NCI-H2227 (cell line): Measurements from ENCODE around the gene DNAJC25.

Experiments
- DNase-seq: peaks from one replicate; lab custom pipeline; 2025; ENCODE audit not compliant: unreplicated experiment; lab: John Stamatoyannopoulos, UW

DNAJC25 gene

GRCh38 chr9:111627260-111627963, 3.7 kb upstream of the DNAJC25 start:
- DNase-seq, result no peak

DNA sequence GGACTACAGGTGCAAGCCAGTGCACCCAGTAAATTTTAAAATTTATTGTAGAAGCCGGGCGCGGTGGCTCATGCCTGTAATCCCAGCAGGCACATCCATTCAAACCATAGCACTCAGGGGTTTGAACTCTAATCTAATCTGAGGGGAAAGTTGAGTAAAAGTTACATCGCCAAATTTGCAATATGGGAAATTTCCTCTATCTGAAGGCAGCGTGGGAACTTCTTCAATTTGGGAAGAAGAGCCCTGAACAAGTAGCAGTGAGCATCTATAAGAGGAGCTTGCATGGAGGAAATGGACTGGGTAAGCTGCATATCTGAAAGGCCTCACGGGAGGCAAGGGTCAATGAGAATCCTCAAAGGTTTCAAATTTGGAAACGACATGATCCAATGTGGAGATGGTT, 2.7 kb upstream of the DNAJC25 start:
- no peak for DNase-seq

- no peak for DNase-seq
Measured at GRCh38 chr9:111630182-111630963, 761 bp upstream of the DNAJC25 start.

- no peak for DNase-seq
Measured at GRCh38 chr9:111630964-111631213, 245 bp upstream of the DNAJC25 start.

- no peak for DNase-seq
Measured at GRCh38 chr9:111632060-111632459, 926 bp downstream of the DNAJC25 start.

DNA sequence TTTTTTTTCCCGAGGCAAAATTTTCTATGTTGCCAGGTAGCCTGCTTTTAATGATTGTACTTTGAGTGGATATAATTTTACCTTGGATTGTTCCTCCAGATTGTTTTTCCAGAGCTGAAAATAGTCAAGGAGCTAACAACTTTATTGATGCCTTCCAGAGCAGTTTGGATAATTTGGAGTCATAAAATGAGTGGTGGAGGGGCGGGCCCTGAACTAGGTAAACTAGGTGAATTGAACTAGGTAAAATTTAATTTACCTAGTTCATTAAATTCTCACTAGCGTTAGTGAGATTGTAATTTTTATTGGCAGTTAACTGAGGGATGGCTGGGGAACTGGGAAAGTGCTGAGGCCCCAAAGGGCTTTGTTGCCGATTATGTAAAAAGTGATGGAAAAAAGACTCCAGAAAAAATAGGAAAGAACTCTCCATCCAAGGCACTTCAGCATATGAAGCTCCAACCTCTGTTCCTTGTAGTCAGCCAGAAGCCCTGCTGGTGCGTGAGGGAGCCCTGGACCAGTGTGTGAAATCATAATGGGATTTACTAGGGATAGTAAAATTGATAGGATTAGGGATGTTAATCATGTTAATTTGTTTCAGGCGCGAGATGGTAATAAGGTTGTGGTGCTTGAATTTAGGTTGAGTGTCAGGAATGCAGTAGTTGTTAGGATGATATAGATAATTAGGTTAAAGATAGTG, 1.7 kb downstream of the DNAJC25 start:
- DNase-seq, result no peak

DNA sequence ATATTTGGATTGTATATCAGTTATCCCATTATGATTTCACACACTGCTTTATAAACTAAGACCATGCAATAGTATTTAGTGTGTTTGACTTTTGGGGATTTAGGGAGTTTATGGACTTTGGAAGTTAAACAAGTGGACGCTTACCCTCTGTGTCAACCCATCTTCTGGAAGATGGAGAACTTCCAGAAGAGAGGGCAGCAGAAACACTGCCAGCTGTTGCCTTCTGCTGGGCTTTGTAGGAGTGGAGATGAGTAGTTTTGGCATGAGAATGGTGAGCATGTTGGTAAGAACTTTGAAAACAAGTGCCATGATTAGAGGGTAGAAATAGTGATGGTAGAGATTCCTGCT, 2.2 kb downstream of the DNAJC25 start:
- no peak for DNase-seq

DNA sequence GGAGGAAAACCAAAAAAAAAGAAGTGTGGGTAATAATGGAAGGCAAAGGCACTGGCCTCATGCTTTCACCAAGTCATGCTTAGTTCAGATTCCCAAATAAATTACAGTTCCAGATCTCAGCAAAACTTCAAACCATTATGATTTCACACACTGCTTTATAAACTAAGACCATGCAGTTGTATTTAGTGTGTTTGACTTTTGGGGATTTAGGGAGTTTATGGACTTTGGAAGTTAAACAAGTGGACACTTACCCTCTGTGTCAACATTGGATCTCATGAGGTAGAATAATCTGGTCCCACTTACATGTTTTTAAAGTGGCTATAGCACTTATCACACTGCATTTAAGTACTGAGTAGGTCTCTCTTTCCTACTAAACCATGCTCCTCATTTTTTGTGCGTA, 3.7 kb downstream of the DNAJC25 start:
- no peak for DNase-seq

- no peak for DNase-seq
Measured at GRCh38 chr9:111637421-111637950, 6.4 kb downstream of the DNAJC25 start.

- DNase-seq, result no peak
Measured at GRCh38 chr9:111644195-111644772, 13.2 kb downstream of the DNAJC25 start.

GRCh38 chr9:111645806-111646205, 14.7 kb downstream of the DNAJC25 start:
- no peak for DNase-seq

DNA sequence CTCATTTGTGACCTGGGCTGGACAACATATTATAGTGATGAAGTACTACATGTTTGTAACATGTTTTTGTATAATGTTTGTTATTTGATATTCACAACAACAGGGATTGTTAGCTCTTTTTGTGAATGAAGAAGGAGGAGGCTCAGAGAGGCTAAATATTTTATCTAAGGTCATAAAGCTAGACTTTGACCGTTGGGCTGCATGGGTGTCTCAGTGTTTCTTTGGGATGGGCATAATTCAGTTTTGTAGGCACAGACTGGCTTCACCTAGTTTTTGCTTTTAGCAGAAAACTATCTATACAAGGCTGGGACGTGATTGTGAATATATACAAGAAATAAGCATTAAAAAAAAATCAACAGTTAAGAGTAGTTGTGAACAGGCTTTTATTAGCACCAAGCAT, 15.3 kb downstream of the DNAJC25 start:
- no peak for DNase-seq

DNA sequence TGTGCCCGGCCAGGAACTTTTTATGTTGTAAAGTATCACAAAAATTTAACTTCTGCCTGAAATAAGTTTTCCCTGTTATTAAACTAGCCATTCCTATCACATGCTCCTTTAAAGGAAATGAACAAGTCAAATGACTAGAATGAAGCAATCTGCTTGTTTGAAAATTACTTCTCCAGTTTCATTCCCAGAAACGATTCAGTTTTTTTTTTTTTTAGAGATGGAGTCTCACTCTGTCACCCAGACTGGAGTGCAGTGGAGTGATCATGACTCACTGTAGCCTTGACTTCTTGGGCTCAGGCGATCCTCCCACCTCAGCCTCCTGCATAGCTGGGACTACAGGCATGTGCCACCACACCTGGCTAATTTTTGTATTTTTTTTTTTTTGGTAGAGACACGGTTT, 16.9 kb downstream of the DNAJC25 start:
- no peak for DNase-seq

DNA sequence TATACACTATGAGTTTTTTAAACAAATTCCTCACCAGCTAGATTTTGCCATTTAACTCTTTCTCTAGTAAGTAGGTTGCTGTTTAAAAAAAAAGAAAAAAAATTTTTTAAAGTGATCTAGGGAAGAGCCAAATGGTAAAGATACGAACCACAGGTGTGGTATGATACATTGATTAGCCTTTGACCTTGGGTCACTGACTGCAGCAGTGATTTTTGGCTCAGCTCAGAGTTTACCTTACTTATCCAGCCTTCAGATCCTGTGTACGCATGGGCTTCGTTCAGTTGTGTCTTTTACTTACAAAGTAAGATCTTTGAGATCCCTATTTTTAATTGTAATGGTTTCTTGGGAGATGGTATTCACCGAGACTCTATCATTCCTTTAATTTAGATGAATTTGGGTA, 17.9 kb downstream of the DNAJC25 start:
- DNase-seq, result no peak

- DNase-seq, result no peak
Measured at GRCh38 chr9:111657051-111657450, 25.9 kb downstream of the DNAJC25 start.

GRCh38 chr9:111658943-111659342, 27.8 kb downstream of the DNAJC25 start:
- no peak for DNase-seq

- no peak for DNase-seq
Measured at GRCh38 chr9:111659691-111660090, 28.6 kb downstream of the DNAJC25 start.

GRCh38 chr9:111661150-111661801, 30.1 kb downstream of the DNAJC25 start, which contains the start of gene GNG10:
Gene GNG10, plus strand, starts transcription at chr9:111661605. Its CDS starts 30 bp downstream, at chr9:111661635.
- peak; percentile 69 for DNase-seq

GRCh38 chr9:111661802-111662521, 30.8 kb downstream of the DNAJC25 start:
- DNase-seq, result peak; percentile 27

- no peak for DNase-seq
Measured at GRCh38 chr9:111662576-111663300, 31.6 kb downstream of the DNAJC25 start.
